GM18867 (cell line): ENCODE results near the gene SYNPR.

Experiments used
- ATAC-seq: cut with Tn5 transposase; IDR thresholded peaks from one replicate; pipeline ENCODE4 v1.9.1; 2021; ENCODE audit warnings: mild to moderate bottlenecking, moderate library complexity; ENCODE audit not compliant: unreplicated experiment

Gene SYNPR

DNA sequence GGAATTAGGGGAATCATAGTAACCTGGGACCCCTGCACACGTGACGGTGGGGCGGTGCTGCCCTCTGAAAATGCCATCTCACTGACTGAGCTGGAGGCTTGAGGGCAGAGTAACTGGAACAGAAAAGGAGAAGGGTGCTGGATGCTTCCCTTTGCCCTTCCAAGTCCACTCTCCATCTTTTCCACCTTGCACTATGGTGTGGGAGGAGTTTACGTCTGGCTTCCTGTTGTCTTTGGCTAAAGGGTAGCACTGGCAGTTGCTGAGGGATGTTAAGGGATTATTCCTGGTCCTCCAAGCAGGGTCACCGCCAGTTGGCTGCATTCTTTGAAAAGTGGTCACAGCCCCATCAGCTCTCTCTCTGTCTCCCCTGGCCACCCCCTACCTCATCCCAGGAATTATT is 245.0 kb downstream of the SYNPR start:
- no peak for ATAC-seq

DNA sequence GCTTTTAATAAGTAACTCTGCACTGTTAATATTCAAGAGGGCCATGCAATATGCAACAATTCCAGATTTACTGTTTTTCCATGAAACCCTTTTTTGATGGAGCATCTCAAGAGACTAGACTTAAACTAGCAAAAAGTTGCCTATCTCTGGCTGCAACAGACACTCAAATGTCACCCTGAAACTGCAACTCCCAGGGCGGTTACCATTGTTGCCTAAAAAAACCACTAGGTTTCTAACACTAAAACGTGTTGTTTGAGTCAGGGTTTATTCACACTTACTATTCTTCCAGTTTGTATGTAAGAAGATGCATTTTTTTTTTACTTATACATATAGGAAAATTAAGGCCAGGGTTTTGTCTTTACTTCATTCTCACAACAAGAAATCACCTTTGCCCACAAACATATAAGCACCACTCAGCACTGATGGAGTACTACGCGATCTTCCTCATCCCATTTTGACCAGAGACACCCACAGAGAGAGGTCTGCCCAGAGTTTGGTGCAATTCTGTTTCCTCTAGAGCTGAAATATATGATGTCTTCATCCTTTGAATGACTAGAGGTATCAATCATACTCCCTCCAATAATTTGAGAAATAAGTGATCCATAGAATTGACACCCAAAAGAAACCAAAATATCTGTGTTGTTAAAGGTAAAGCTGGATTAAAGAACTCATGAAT is 250.4 kb downstream of the SYNPR start:
- peak; percentile 65 for ATAC-seq

DNA sequence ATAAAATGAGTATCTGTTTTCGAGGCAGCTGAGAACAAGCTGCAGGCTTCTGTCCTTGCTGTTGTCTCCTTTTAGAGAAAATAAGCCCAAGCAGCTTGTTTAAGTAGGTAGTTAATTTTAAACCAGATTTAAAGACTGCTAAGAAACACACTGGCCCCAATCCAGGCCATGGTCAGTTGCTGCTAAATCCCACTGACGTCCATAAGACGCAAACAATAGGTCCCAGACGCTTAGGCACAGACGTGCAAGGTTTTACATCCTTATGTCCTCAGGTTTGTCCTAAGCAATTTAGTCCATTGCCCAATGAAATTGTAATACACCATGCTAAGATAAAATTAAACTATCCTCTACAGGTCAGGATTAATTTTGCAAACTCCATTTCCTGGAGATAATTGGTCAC is 254.4 kb downstream of the SYNPR start:
- ATAC-seq = no peak

DNA sequence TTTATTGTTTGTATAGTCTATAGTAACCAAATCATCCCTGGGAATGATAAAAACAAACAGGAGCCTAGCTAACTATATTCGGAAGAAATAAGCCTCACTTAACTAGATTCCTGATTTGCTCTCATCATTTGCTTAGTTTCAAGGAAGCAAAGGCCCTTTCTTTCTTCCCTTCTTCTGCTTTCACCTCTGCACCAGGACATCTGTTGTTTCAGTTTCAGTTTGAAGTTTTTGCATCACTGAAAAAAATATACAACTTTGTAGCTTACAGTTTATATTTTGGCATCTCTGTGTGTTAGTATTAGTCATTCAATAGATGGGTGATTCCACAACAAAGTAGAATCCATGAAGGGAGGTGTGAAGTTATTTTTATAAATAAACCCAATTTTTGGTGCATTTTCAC is 260.8 kb downstream of the SYNPR start:
- ATAC-seq = peak; percentile 64

DNA sequence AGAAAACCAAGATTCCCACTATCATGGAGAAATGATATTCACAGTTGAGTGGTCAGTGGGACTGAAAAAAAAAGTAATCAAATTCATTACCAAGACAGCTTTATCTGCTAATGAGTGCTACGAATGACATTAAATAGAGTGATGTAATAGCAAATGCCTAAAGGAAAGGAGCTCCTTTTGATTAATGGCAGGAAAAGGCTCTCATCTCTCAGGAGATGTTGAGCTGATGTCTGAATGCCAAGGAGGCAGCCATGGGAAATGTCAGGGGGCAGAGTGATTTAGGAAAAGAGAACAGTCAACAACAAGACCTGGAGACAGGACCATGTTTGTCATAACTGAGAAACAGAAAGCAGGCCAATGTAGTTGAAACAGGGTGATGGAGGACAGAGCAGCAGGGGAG is 277.7 kb downstream of the SYNPR start:
- no peak for ATAC-seq

DNA sequence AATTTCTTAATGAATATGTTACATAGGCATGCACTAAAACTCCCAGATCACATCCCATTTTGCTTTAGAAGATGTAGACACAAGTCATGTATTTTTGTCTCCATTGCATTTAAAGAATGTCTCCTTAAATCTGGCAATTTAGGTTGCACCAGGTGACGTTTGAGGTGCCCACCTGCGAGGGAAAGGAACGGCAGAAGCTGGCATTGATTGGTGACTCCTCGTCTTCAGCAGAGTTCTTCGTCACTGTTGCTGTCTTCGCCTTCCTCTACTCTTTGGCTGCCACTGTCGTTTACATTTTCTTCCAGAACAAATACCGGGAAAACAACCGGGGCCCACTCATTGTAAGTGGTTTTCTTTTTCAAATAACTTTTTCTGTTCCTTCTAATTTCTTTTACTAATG is 278.3 kb downstream of the SYNPR start:
- no peak for ATAC-seq

DNA sequence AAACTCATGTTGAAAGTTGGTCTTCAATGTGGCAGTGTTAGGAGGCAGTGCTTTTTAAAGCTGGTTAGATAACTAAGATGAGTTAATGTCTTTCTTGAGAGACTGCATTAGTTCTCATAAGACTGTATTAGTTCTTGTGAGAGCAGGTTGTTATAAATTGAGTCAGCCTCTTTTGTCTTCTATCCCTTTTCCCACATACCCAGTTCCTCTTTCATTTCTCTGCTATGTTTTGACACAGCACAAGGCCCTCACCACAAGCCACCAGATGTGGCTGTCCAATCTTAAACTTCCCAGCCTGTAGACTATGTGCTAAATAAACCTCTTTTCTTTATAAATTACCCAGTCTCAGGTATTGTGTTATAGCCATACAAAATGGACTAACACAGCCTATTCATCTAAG is 279.8 kb downstream of the SYNPR start:
- peak; percentile 64 for ATAC-seq

DNA sequence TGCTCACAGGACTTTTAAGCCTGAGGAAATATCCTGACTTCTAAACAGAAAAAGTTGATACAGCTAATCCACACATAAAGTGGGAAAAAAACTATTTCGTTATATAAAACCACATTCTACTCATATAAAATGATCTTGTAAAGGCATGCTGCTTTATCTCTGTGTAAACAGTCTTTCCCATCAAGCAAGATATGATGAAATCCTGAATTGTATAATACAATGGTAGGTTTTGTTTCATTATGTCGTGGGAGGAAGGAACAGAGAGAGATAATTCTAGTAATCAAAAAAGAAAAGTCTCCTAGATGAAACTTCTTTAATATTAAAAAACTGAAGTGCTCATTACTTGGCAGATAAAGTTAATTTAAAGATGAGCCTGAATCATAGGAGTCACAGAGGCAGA is 281.8 kb downstream of the SYNPR start:
- ATAC-seq = no peak

DNA sequence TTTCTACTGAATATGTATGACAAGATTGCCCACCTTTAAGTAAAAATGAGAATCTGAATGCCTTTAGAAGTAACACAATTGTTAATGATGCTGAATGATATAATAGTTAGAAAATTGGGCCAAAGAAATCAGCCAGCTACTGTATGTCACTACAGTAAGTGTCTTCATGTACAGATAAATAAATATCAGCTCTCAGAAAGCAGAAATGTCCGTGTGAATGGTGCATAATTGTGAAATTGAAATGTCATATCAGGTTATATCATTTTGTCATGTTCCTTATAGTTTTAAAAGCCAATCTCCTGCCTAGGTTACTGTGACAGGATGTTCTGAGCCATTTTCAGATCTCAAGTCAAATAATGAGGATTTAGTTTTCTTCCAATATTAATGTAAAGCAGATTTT is 283.8 kb downstream of the SYNPR start:
- no peak for ATAC-seq

DNA sequence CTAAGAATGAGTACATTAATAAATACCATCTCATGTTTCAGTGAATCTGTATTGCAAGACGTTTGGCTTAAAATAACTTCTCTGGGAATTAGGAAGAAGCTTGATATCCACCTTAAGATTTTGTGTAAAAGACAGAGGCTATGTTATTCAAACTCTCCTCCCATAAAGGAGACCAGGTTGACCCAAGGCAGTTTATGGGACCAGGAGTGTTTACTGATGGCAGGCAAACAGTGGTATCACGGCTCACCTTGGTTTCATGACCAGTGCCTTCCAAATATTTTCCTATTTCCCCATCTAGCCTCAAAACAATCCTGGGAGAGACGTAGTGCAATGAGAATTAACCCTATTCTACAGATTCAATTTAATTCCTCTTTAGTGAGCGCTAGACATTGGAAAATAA is 284.2 kb downstream of the SYNPR start:
- no peak for ATAC-seq

DNA sequence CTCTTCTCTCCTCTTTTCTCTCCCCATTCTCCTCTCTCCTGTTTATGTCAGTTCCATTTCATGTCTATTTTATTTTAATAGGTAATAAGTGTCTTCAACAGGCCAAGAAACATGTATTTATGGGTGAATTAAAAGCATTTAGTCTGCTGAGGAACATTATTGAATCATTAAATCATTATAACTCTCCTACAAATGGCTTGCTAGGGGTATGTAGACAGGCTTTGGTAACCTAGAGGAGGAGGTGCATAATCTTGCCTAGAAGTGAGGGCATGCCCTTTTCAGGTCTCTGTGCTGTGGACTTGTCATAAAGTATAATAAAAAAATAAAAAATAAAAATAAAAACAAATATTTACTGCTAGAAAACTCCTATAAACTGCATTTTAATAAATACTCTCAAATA is 285.5 kb downstream of the SYNPR start:
- no peak for ATAC-seq

DNA sequence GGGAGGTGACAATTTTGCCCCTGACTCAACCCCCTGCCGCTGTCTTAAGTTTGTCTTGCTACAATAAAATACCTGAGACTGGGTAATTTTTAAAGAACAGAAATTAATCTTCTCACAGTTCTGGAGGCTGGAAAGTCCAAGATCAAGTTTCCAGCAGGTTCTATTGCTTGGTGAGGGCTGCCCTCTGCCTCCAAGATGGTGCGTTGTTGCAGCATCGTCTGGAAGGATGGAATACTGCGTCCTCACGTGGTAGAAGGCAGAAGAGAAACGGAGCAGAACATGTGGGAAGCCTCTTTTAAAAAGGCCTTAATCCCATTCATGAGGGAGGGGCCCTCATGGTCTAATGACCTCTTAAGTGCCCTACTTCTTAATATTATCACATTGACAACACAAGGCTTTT is 287.1 kb downstream of the SYNPR start:
- no peak for ATAC-seq

DNA sequence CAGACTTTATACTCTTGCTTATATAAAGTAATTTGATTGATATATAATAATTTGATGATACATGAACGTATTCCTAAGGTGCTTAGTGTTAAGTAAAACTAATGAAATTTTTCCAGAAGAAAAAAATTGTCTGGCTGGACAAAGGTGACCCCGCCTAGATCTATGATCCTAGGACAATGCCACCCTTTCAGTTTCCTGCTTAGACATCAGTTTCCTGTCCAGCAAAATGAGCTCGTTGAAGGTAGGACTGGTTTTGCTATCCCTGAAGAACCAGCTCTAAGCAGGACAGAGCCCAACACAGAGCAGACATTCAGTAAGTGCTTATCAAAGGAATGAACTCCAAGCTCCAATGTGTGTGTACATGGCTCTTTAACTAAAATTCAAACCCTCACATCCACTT is 293.6 kb downstream of the SYNPR start:
- no peak for ATAC-seq

DNA sequence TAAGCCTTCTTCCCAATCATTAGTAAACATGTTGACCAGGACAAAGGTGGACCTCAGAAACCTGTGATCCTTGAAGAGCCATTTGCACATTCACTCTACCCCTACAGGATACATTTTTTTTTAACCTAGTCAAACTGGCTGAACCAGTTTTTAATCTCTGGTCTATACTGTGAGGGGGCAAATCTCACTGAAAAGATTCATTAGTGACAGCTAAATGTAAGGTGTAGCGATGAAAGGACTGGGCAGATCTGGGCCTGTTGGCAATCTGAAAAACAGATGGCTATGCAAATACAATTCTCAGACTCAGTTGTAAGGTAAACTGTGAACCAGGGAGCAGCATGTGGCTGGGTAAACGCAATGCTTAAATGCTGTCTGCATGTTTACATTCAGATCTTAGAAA is 298.7 kb downstream of the SYNPR start:
- ATAC-seq = no peak

DNA sequence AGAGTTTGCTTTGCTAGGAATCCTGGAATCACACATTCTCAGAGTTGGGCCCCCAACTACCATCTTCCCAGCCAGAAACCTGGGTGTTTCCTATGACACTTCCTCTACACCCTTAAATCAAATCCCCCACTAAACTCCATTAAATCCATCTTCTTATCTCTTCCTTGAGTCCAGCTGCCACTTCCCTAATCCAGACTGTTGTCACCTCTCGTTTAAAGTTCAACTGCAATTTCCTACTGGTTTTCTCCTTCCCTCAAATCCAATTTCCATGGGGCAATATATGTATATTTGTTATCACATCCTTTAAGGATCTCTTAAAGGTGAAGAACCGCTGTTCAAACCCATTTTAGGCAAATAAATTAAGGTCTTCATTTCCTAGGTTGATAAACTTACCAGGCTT is 300.8 kb downstream of the SYNPR start:
- ATAC-seq = no peak

DNA sequence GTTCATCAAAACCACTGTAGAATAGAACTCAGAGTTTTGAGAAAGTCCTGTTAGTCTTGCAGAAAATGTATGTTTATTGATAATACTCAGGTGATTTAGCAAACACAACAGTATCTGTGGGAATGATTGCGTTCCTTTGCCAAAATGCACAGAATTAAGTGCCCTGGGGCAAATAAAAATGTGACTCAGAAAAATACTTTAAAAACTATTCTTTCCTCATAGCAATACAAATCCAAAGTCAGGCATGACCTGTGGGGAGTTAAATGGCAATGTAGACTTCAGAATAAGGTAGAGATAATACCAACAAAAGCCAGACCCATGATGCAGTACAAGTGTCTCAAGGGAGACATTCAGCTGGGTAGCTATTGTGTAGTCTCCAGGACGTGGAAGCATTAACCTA is 302.0 kb downstream of the SYNPR start:
- ATAC-seq = no peak

DNA sequence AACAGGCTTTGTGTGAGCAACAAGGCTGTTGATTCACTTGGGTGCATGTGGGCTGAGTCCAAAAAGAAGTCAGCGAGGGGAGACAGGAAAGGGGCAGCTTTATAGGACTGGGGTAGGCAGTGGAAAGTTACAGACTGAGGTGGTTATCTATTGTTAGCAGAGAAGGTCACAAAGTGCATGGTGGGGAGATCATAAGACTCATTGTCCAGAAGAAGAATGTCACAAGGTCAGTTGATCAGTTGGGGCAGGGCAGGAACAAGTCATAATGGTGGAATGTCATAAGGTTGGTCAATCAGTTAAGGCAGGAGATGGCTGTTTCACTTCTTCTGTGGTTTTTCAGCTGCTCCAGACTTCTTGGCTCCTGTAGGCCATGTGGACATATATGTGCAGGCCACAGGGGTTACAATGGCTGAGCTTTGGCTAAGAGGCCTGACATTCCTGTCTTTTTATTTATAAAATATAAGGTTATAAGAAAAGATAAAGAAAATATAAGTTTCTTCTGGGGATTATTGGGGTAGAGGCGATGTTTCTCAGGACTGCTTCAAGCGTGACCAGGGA is 304.9 kb downstream of the SYNPR start:
- ATAC-seq = no peak

DNA sequence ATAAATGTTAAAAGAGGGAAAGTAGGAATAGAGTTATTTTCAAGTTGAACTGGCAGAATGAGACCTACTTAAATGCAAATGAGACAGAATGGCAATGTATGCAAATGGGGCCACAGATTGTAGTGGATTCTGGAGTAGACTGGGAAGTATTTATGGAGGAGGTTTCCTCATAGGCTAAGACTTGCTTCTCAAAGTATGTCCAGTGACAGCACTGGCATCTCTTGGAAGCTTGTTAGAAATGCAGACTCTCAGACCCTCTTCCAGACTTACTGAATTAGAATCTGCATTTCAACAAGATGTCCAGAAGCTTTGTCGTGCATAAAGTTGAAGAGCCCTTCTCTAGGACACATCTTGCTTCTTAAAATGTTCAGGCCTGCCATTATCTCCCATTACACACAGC is 306.6 kb downstream of the SYNPR start:
- ATAC-seq = no peak

DNA sequence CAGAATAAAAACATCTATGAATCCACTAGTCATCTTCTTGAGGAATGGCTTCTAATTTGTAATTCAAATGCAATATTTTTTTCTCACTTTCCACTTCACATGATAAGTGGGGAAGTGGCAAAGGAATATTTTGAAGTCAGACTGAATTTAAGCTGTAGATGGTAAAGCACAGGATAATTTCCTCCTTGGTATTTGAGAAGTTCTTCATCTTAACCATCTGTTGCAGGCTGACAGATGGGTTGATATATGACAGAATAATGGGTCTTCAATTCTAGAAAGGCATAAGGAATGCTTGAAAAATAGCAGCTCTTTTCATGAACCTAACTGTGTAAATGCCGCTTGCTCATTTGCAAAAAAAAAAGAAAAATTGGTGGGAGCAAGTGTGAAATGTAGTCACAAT is 307.8 kb downstream of the SYNPR start:
- no peak for ATAC-seq

DNA sequence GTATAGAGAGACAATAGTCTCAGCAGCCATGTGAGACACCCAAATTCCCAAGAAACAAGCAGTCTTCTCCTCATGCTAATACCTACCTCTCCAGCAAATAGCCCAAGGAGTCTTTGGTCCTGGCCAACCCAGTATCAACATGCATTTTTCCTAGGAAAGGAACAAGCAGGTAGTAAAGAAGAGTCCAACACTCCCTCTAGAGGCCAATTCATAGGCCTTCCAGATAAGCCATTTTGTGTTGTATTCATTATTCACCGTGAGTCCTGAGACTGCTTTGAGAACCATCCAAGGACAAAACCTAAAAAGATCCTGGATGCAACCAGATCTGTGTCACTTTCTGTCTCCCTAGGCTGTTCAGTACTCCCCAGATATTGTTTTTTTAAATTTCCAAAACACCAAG is 310.8 kb downstream of the SYNPR start:
- no peak for ATAC-seq

DNA sequence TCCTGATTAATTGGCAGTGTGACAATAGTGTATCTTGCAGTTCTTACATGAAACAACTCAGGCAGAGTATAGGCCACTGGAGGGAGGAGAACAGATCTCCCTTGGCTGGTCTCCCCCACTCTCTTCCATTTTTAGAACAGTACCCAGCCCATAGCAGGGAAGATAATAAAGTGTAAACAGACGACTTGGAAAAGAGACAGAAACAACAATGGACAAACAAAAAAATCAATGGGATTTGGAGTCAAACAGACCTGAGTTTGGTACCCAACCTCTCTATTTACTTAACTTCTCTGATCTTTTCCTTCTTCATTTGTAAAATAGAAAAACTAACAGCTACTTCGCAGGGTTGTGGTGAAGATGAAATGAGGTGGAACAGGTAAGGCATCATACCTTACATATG is 315.7 kb downstream of the SYNPR start:
- ATAC-seq = no peak

DNA sequence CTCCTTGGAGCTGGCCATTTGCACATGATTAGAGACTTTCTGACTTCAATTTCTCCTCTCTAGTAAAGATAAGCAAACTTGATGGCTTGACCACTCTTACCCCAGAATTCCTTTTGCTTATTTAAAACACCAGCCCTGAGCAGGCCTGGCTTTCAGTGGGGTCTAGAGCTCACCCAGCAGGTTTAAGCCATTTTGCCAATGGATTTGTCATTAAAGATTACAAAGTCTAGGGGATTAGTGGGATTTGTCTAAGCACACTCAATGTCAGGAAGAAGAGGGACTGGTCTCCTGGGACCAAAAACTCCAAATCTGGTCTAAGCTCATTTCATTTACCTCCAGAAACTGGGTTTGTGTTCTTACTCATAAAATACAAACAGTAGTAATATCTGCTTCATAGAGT is 317.1 kb downstream of the SYNPR start:
- ATAC-seq = no peak

DNA sequence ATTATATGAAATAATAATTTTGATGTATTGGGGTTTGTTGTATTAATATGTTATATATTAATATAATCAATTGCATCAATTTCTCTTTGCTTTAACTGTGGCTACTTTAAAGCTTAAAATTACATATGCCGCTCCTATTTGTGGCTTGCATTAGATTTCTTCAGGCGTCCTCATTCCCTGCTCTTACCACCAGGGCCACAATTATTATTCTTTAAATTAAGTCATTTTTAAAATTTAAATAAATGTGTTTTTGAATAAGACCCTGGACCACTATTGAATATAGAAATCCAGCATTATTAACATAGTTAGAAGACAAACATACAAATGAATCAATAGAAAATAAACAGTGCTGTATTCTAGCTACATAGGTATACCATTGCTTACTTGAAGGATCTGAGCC is 318.9 kb downstream of the SYNPR start:
- ATAC-seq = no peak
